Mesothelial cell of epicardium (in vitro differentiated cells): ENCODE measurements around the gene GGN. TPM values are rescaled to one million over a fixed set of nuclear protein-coding genes. Genes with fewer than 3 reads are reported as not detected.

ENCODE experiments used
- DNase-seq, 2 experiments: peaks; one replicate each; pipeline ENCODE4 v3.0.0; 2021; ENCODE audit warnings: low spot score in 2 of 2; ENCODE audit not compliant: unreplicated experiment in 2 of 2
- H3K27ac Mint-ChIP-seq: 2 replicates; pipeline ENCODE4 v1.8.0; 2021; ENCODE audit warnings: mixed read lengths
- H3K27me3 Mint-ChIP-seq: 2 replicates; pipeline ENCODE4 v1.8.0; 2021; ENCODE audit warnings: low read depth, mixed read lengths
- H3K36me3 Mint-ChIP-seq: 2 replicates; pipeline ENCODE4 v1.8.0; 2021; ENCODE audit warnings: mixed read lengths
- H3K4me1 Mint-ChIP-seq: 2 replicates; pipeline ENCODE4 v1.8.0; 2021; ENCODE audit warnings: mixed read lengths
- H3K4me3 Mint-ChIP-seq: 2 replicates; pipeline ENCODE4 v1.8.0; 2021; ENCODE audit warnings: mild to moderate bottlenecking, moderate library complexity, mixed read lengths
- H3K9me3 Mint-ChIP-seq: 2 replicates; pipeline ENCODE4 v1.8.0; 2021; ENCODE audit warnings: mixed read lengths
- total RNA-seq: library from RNA; stranded (reverse); gene quantifications from 3 replicates; pipeline ENCODE4 v1.2.1, GENCODE V29; 2021
- TF ChIP-seq, protein P1 (sequence below): fragments of 200-600 bp; sonication (generic); IDR thresholded peaks from one replicate; pipeline ENCODE4 v1.5.0; 2021; ENCODE audit warnings: antibody characterized with exemption; ENCODE audit not compliant: unreplicated experiment

GGN gene, protein sequence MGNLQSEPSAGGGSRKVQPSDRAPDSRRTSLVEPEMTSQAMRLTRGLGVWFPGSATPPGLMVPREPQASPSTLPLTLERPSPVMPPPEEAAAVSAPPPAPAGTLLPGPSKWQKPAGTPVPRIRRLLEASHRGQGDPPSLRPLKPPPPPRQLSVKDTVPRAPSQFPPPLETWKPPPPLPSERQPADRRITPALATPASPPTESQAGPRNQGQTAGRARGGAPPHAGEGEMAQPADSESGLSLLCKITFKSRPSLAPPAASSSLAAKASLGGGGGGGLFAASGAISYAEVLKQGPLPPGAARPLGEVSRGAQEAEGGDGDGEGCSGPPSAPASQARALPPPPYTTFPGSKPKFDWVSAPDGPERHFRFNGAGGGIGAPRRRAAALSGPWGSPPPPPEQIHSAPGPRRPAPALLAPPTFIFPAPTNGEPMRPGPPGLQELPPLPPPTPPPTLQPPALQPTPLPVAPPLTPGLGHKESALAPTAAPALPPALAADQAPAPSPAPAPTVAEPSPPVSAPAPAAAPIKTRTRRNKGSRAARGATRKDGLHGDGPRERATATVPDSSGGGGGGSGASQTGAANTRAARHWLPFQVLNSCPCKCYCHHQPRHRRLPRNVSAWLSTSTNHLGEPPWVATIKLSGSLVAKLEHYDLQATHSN
- total RNA-seq = 1.3 to 2.4 TPM (median 2.0 TPM) in 3 replicates

DNA sequence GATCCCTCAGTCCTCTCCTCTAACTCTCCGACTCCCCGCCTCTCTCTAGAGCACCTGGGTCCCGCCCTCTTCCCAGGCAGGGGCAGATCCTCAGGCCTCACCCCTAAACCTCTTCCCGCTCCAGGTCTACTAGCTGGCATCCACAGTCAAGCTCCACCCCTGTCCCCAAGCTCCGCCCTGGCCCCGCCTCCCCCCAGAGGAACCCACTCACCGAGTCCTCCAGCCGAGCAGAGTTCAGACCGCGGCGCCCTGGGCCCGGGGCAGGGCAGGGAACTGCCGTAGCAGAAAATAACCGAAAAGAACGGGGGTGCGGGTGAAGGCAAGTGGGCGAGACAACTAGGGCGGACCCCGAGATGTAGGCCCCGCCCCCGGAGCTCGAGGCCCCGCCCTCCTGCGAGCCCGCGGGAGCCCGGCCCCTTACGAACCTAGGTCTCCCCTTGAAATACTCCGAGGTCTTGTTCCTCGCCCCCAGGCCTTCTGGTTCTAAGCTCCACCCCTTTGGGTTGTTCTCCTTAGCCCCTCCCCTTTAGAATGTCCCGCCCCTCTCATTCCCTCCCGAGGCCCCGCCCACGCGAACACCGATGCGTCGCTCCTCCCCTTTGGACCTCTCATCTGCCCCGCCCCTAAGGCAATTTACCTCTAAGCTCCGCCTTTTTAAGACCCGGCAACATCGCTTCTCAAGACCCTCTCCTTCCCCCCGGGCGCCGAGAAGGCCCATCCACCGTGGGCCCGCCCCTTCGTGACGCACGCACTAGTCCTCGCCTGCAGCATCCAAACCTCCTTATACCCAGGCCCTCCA, at the start of gene GGN:
TSS of gene GGN (minus strand) at position 485 of the 799 bp plus-strand sequence. CDS start 773 bp downstream, outside the sequence.
- H3K4me3 Mint-ChIP-seq = peak within 1 kb of the TSS; percentile 93
- H3K4me1 Mint-ChIP-seq = peaks cover 14% of the 10 kb centered on the region
- H3K9me3 Mint-ChIP-seq = no peaks in the 10 kb centered on the region
- peak within 1 kb of the TSS; percentile 91 for H3K27ac Mint-ChIP-seq
- peaks cover 16% of the 10 kb centered on the region for H3K36me3 Mint-ChIP-seq
- TF ChIP-seq, protein P1, sequence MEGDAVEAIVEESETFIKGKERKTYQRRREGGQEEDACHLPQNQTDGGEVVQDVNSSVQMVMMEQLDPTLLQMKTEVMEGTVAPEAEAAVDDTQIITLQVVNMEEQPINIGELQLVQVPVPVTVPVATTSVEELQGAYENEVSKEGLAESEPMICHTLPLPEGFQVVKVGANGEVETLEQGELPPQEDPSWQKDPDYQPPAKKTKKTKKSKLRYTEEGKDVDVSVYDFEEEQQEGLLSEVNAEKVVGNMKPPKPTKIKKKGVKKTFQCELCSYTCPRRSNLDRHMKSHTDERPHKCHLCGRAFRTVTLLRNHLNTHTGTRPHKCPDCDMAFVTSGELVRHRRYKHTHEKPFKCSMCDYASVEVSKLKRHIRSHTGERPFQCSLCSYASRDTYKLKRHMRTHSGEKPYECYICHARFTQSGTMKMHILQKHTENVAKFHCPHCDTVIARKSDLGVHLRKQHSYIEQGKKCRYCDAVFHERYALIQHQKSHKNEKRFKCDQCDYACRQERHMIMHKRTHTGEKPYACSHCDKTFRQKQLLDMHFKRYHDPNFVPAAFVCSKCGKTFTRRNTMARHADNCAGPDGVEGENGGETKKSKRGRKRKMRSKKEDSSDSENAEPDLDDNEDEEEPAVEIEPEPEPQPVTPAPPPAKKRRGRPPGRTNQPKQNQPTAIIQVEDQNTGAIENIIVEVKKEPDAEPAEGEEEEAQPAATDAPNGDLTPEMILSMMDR = no peak
- peak; percentile 87 to 89 for DNase-seq
- peaks cover 20% of the 10 kb centered on the region for H3K27me3 Mint-ChIP-seq

DNA sequence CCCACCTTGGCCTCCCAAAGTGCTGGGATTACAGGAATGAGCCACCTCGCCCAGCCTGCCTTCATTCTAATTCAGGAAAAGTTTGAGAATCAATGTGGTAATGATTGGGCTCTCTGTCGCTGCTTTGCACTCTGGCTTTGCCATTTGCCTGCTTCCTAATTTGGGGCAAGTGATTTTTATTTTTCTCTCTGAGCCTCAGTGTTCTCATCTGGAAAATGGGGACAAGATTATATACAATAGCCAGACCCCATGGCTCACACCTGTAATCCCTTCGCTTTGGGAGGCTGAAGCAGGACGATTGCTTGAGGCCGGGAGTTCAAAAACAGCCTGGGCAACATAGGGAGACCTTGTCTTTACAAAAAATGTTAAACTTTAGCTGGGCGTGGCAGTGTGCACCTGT, 49.5 kb upstream of the GGN start:
- H3K27ac Mint-ChIP-seq = no peak overlapping the region
- H3K9me3 Mint-ChIP-seq = no peaks in the 10 kb centered on the region
- H3K36me3 Mint-ChIP-seq = no peaks in the 10 kb centered on the region
- peaks cover 8% of the 10 kb centered on the region for H3K4me1 Mint-ChIP-seq
- H3K27me3 Mint-ChIP-seq = peaks cover 22% of the 10 kb centered on the region
- TF ChIP-seq, protein P1 = no peak
- no peak for DNase-seq
- no peak overlapping the region for H3K4me3 Mint-ChIP-seq

DNA sequence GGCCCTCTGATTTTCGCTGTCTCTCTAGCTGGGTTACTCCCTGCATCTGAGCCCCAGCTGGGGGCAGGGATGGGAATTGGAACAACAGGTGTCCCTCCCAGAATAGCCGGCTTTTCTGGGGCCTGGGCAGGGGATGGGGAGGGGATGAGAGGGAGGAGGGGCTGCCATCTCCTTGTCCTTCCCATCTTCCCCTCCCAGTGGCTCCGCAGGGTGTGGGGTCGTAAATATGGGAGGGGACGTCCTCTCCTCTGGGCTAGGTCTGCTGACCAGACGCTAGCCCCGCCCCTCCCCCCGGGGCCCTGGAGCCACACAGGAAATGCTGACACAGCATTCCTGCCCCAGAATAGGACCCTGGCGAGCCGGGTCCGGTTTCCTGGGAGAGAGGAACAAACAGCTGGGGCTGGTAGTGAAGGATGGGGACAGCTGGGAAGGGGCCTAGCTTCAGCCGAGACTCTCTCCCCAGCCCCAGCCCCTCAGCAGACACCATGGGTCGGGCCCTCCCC, 46.8 kb upstream of the GGN start:
- peaks cover 28% of the 10 kb centered on the region for H3K27me3 Mint-ChIP-seq
- no peaks in the 10 kb centered on the region for H3K36me3 Mint-ChIP-seq
- H3K4me3 Mint-ChIP-seq = no peak overlapping the region
- TF ChIP-seq, protein P1 = no peak
- no peak for DNase-seq
- no peaks in the 10 kb centered on the region for H3K9me3 Mint-ChIP-seq
- H3K4me1 Mint-ChIP-seq = peaks cover 8% of the 10 kb centered on the region
- H3K27ac Mint-ChIP-seq = no peak overlapping the region

DNA sequence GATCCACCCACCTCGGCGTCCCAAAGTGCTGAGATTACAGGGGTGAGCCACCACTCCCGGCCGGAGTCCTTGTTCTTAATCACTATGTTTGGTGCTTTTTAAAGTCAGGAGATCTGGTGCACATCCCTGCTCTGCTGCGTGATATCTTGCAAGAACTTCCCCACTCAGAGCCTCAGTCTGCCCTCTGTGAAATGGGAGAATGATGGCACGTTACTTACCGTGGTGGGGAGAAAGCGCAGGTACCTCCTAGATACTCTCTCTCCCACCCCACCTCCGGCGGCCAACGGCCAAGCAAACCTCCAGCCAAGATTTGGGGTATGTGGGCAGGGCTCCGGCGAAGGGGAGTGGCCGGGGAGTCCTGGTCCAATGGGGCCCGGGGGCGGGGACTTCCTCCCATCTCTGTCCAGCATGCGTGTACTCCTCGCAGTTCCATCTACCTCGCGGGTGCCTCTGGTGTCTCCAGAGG, 45.5 kb upstream of the GGN start, which contains the start of gene RYR1:
TSS of gene RYR1 (plus strand) at position 424 of the 466 bp plus-strand sequence. CDS start 139 bp downstream, outside the sequence.
- no peak within 1 kb of the TSS for H3K4me3 Mint-ChIP-seq
- H3K9me3 Mint-ChIP-seq = no peaks in the 10 kb centered on the region
- TF ChIP-seq, protein P1 = no peak
- peaks cover 8% of the 10 kb centered on the region for H3K4me1 Mint-ChIP-seq
- H3K27ac Mint-ChIP-seq = no peak within 1 kb of the TSS
- no peak for DNase-seq
- H3K36me3 Mint-ChIP-seq = no peaks in the 10 kb centered on the region
- peaks cover 31% of the 10 kb centered on the region for H3K27me3 Mint-ChIP-seq

DNA sequence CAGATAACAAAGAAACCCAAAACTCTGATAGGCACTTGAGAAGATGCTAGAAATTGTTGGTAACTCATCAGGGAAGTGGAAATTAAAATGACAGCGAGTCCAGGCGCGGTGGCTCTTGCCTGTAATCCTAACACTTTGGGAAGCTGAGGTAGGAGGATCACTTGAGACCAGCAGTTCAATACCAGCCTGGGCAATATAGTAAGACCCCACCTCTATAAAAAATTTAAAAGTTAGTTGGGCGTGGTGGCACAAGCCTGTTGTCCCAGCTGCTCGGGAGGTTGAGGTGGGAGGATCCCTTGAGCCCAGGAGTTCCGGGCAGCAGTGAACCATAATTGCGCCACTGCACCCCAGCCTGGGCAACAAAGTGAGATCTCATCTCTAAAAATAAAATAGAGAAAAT, 43.1 kb upstream of the GGN start:
- Mint-ChIP-seq H3K4me3 (no peak overlapping the region), H3K9me3 (no peaks in the 10 kb centered on the region), H3K27me3 (peaks cover 36% of the 10 kb centered on the region), H3K27ac (no peak overlapping the region), H3K4me1 (peaks cover 12% of the 10 kb centered on the region), H3K36me3 (no peaks in the 10 kb centered on the region)
- TF ChIP-seq, protein P1 = no peak
- no peak for DNase-seq
